GM21515 (cell line): Measurements from ENCODE around the gene KCNH6.

Experiments used
- ATAC-seq: cut with Tn5 transposase; IDR thresholded peaks from one replicate; pipeline ENCODE4 v1.9.1; 2021; ENCODE audit not compliant: unreplicated experiment

The KCNH6 gene

GRCh38 chr17:63595132-63595531, 72.0 kb downstream of the KCNH6 start:
- no peak for ATAC-seq
